GM19372 (cell line): ENCODE measurements around the gene LRCH3.
"Not testable (repeated sequence)": the region's sequence is repeated elsewhere in the genome, so short reads cannot be mapped to it uniquely, and the experiment has no call there.

Experiments used
- ATAC-seq: cut with Tn5 transposase; IDR thresholded peaks from one replicate; pipeline ENCODE4 v1.9.1; 2021; ENCODE audit warnings: mild to moderate bottlenecking, low read depth, moderate library complexity; ENCODE audit not compliant: unreplicated experiment

Gene LRCH3

GRCh38 chr3:197912741-197913476, 121.9 kb downstream of the LRCH3 start:
- no peak for ATAC-seq

GRCh38 chr3:197913641-197914380, 122.8 kb downstream of the LRCH3 start:
- ATAC-seq = no peak

DNA sequence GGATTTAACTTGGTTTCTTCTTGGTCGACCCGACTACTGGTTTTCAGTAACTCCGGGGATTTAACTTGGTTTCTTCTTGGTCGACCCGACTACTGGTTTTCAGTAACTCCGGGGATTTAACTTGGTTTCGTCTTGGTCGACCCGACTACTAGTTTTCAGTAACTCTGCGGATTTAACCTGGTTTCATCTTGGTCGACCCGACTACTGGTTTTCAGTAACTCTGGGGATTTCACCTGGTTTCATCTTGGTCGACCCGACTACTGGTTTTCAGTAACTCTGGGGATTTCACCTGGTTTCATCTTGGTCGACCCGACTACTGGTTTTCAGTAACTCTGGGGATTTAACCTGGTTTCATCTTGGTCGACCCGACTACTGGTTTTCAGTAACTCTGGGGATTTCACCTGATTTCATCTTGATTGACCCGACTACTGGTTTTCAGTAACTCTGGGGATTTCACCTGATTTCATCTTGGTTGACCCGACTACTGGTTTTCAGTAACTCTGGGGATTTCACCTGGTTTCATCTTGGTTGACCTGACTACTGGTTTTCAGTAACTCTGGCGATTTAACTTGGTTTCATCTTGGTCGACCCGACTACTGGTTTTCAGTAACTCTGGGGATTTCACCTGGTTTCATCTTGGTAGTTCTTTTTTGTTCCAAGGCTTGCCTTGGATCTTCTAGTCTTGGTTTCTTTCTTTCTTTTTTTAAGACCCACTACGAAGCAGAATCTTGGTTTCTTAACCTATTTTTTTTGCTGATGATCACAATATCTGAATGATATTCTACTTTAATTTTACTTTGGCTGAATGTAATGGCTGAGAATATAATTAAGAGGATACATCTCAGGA, 130.6 kb downstream of the LRCH3 start:
- not testable (repeated sequence) for ATAC-seq

DNA sequence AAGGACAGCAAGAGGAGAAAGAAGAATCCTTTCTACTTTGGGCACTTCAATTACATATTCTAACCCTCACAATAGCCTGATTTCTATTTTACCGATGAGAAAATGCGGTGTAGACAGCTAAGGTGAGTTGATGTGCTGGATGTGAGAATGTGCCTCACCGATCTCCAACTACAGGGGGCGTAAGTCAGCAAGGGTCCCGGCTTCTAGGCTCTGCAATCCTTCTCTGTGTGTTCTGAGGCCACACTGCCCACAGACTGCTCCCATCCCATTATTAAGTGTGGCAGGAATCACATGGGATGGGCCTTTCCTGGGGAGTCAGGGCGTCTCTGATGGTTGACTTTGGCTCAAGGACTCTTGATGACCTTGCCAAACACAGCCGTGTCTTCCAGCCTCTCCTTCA, 135.4 kb downstream of the LRCH3 start:
- ATAC-seq = no peak

DNA sequence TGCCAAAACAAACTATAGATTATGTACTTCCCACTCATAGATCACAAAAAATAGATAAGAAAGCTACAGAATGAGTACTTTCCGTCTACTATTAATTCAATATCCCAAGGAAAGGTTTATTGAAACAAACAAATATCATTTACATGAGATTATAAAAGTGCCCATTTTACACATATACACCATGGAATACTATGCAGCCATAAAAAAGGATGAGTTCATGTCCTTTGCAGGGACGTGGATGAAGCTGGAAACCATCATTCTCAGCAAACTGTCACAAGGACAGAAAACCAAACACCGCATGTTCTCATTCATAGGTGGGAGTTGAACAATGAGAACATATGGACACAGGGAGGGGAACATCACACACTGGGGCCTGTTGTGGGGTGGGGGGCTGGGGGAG, 136.5 kb downstream of the LRCH3 start:
- ATAC-seq = not testable (repeated sequence)

- no peak for ATAC-seq
Measured at GRCh38 chr3:197936819-197937384, 145.8 kb downstream of the LRCH3 start.
